GM21360 (cell line): ENCODE results near the gene A2ML1.
"Not testable (repeated sequence)": the region's sequence is repeated elsewhere in the genome, so short reads cannot be mapped to it uniquely, and the experiment has no call there.

Experiments
- ATAC-seq: cut with Tn5 transposase; IDR thresholded peaks from one replicate; pipeline ENCODE4 v1.9.1; 2021; ENCODE audit warnings: mild to moderate bottlenecking, moderate library complexity; ENCODE audit not compliant: unreplicated experiment

Gene A2ML1

DNA sequence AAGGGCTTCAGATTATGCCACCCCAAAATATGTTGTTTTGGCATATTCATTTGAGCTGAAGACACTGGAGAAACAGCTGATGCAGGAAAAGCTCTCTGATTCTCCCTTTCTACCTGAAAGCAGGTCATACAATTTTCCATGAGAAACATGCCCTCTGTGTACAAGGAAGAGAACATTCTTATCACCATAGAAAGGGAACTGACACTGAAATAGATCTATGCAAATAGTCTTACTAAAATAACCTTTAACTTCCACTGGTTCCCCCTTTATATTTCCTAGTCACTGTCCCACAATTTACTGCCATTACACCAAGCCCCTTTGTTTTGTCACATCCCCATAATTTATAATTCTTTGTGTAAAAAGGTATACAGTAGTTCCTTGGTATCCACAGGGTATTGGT lies 82.2 kb downstream of the A2ML1 start:
- no peak for ATAC-seq

- no peak for ATAC-seq
Measured at GRCh38 chr12:8905546-8905945, 83.1 kb downstream of the A2ML1 start.

DNA sequence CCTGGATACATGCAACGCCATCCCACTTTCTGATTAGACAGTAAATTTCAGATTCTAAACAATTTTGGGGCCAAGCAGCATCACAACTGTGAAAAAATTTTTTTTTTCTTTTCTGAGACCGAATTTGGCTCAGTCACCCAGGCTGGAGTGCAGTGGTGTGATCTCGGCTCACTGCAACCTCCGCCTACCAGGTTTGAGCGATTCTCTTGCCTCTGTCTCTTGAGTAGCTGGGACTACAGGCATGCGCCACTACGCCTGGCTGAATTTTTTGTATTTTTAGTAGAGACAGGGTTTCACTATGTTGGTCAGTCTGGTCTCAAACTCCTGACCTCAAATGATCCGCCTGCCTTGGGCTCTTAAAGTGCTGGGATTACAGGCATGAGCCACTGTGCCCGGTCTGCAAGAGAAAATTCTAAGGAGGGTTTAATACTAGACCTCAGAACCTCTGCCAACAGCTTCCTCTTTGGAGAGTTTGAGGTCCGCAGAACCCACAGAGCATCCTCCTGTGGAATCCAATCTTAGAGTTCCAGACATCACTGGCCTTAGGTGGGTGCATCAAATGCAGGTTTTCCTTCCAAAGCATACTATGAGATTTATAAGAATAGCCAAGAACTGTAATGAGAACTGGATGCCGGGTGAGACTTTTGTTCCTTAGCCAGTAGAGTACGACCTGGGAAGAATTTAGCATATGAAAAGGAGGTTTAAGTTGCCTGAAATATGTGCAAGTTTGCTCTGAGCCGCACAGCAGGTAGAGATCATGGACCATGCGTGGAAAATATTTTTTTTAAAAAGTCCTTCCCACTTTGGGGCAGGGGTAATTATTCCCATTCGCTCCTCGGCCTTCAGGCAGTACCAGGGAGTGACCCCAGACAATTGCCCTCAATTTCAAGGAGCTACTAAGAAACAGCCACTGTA lies 84.1 kb downstream of the A2ML1 start:
- ATAC-seq: no peak

- ATAC-seq: no peak
Measured at GRCh38 chr12:8907513-8907912, 85.1 kb downstream of the A2ML1 start.

DNA sequence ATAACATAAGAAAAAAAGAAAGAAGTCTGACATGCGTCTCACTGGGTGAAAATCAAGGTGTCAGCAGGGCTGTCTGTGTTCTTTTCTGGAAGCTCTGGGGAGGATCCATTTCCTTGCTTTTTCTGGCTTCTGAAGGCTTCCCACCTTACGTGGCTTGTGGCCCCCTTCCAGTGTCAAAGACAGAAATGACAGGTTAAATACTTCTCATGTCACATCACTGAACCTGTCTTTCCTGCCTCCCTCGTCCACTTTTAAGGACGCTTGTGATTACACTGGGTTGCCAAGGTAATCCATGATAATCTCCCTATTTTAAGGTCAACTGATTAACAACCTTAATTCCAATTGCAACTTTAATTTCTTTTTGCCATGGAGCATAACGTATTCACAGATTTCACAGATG lies 87.3 kb downstream of the A2ML1 start:
- ATAC-seq: no peak

DNA sequence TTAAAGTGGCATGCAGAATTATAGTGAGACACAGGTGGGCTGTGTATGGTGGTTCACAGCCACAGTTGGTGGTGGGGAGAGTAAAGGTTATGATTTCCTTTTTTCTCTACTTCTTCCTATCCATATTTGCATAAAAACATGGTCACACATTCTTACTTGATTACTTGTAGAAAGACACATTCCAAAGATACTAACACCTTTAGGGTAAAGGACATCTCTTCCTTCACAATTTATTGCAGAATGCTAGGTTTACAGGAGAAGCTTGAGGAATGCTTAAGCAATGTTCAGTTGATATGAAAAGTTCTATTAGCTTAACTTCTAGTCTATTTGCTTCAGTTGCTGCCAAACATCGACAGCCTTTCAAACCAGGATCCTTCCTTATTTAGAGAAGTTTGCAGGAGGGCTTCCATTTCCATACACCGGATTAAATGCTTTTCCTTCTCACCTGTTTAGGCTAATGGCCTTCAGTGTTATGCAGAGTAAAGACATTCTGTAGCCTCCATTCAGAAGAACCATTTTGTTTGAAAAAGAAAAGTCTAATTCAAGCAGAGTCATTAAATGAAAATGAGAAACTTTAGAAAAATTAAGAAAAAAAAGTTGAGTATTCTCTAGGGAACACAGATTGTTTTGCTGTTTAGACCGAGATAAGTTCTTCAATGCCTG lies 89.3 kb downstream of the A2ML1 start:
- no peak for ATAC-seq

GRCh38 chr12:8912914-8913313 lies 90.5 kb downstream of the A2ML1 start:
- ATAC-seq: no peak

DNA sequence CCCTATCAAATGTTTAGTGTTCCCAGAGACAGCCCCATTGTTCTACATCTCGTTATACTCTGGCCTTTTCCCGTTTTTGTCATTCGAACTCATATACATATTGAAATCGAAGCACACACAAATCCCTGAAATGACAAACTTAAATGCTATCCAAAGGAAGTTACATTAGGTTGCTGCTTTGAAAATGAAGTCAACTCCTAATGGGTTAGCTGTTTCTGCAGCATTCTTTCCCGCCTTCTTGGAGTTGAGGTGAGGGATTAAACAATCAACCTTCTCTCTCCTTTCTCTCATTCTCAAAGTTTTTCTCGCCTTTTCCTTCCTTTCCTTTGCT lies 91.2 kb downstream of the A2ML1 start:
- no peak for ATAC-seq

DNA sequence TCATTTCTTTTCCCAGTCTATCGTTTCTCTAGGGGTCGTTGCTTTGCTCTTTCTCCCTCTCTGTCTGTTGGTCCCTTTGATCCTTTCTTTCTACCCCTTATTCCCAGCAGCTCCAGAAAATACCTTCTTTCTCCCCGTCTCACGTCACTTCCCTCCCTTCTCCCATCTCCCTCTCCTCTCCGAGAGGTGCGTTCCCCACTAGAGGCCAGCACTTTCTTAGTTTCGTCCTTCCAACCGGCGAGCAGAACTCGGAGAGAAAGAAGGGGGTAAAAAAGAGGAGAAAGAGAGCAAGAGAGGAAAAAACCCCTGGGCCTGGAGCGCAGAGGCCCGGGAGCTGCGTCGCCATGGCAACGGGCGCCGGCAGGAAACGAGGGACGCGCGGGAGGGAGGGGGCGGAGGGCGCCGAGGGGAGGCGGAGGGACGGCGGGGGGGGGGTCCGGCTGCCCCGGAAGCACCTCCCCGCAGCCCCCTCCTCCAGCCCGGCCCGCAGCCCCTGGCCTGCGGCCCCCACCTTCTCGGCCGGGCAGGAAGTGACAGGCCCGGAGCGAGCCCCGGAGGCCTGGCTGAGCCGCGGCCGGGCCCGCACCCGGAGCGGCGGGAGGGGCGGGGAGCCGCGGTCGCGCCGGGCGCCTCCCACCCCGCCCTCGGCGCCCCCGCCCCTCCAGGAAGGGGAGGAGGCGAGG lies 91.8 kb downstream of the A2ML1 start, which contains the start of gene PHC1:
PHC1 (plus strand) TSS at position 477 of the 683 bp plus-strand sequence. CDS start 3,169 bp downstream, outside the sequence.
- ATAC-seq: peak; percentile 58

DNA sequence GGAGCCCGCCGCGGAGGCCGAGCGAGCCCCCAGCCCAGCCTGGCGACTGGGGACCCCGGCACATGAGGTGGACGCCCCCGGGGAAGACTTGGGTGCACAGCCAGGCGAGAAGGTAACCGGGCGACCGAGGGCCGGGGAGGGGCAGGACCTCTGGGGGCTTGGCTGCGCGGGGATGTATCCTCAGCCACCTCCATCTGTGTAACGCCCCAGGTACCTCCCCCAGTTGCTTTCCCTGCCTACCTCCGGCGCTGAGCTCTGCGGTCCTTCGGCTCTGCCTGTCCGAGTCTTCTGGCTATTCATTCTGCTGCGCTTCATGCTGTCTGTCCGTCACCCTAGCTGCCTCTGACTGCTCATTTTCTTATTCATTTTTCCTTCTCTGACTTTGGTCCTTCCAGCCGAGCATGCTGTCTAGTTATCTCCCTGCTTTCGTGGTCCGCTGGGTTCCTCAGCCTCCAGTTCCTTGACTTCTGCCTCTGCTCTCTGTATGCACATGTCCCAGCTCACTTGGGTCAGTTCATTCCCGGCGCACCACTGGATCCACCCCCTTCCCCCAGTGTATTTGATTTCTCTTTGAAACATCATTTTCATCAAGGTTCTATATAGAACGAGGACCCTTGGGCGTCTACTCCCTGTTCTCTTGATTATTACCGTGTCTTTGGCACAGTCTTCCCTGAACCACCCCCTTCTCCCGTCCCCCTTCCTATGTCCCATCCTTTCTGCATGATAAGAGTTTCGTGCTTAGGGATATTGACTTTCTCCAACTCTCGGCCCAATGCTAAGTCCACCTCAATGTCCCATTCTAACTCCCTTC lies 92.5 kb downstream of the A2ML1 start:
- peak; percentile 61 for ATAC-seq

DNA sequence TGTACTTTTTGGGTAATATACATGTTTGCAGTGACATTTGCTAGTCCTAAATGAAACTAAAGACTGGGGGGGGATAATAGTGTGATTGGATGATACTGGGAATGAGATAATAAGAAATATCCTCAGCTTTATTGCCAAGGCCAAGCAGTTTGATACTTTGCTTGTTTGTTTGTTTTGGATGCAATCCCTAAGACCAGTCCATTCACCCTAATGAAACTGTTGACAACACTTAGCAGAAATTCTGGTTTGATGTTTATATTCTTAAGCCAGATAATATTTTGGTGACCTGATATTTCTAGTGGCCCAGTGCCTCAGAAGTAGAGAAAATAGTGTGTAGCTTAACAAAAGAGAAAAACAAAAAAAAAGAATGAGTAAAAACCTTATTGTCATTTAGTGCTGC lies 93.7 kb downstream of the A2ML1 start:
- no peak for ATAC-seq

DNA sequence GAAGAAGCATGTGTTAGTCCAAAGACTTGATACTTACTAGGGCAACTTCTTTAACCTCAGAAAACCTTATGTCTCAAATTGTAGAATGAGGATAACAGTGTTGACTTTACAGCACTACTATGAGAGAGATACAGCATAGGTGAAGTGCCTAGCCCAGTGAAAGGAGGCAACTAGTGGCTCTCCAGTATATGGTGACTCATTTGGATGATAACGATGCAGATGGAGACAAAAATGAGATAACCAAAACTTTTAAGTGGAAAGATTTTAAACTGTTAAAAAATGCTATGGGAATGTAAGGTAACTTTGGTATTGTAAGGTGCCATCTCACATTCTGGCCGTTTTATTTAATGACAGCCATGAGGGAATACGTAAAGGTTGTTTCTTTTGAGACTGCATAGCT lies 94.6 kb downstream of the A2ML1 start:
- ATAC-seq: no peak

DNA sequence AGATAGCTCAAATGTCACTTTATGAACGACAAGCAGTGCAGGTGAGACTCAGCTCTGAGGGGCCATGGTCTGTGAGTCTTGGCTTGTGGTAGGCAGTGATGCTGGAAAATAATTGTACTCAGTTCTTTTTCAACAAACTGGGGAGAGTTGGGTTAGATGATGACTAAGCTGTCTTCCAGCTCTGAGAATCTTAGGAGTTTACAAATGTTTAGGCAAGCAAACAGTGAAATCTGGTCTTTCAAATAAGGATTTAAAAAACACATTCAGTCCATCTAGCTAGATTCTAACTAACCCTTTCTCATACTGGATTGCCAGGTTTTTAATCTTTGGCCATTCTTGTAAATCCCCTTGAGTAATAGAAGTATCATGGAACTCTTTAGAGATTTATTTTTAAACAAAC lies 95.3 kb downstream of the A2ML1 start:
- ATAC-seq: no peak

DNA sequence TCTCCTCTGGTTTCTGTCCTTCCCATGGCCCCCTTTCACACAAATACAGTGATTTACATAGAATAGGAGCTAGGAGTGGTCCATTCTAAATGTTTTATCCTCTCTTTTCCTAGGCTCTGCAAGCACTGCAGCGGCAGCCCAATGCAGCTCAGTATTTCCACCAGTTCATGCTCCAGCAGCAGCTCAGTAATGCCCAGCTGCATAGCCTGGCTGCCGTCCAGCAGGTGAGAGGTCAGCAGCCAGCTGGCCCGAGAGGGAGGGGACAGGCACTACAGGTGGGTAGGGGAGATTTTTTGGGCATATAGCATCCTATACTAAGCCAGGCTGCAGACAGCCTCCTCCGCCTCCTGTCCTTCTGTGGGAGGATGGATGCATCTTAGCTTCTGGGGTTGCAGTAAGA lies 97.2 kb downstream of the A2ML1 start:
- ATAC-seq: not testable (repeated sequence)

- no peak for ATAC-seq
Measured at GRCh38 chr12:8922544-8922943, 100.1 kb downstream of the A2ML1 start.
